ENCODE data around the gene NEUROD2. TPM values are rescaled to one million over a fixed set of nuclear protein-coding genes. Genes with fewer than 3 reads are reported as not detected.

Gene NEUROD2
- polyA plus RNA-seq, 3 donors from 2014 or later: not detected

GRCh38 chr17:39581759-39582085 is 26.0 kb downstream of the NEUROD2 start:
- Mint-ChIP-seq H3K9me3 (no peaks in the 10 kb centered on the region), H3K36me3 (peaks cover 0 to 5% (median 4%) of the 10 kb centered on the region in 3 donors), H3K4me3 (no peak overlapping the region), H3K4me1 (no peaks in the 10 kb centered on the region), H3K27me3 (ENCODE audit: low read depth in 3 of 3) (peaks cover 3 to 4% (median 3%) of the 10 kb centered on the region in 3 donors), H3K27ac (no peak overlapping the region)
- no peak for DNase-seq

DNA sequence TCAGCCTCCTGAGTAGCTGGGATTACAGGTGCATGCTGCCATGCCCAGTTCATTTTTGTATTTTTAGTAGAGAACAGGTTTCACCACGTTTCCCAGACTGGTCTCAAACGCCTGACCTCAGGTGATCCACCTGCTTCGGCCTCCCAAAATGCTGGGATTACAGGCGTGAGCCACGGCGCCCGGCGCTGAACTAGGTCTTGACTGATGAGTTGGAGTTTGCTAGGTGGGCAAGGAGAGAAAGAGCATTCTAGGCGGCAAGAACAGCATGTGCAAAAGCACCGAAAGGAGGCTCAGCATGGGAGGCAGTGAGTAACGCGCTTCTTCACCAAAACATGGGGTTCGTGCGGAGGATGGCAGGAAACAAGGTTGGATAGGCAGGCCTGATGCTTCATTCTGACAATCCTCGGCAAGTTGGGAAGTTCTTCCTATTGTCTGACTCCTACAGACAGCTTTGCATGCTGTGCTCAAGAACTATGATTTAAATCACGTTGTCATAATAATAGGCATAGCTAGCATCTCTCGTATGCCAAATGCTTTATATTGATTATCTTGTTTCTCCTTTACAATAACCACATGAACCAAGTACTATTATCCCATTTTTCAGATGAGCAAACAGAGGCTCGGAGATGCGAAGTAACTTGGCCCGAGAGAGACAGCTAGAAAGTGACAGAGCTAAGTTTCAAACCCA is 26.5 kb downstream of the NEUROD2 start:
- no peaks in the 10 kb centered on the region for H3K9me3 Mint-ChIP-seq
- no peaks in the 10 kb centered on the region for H3K4me1 Mint-ChIP-seq
- peaks cover 3 to 4% (median 3%) of the 10 kb centered on the region in 3 donors for H3K27me3 Mint-ChIP-seq (ENCODE audit: low read depth in 3 of 3)
- no peak overlapping the region for H3K4me3 Mint-ChIP-seq
- no peak for DNase-seq
- H3K36me3 Mint-ChIP-seq: peaks cover 0 to 5% (median 4%) of the 10 kb centered on the region in 3 donors
- no peak overlapping the region for H3K27ac Mint-ChIP-seq

- Mint-ChIP-seq H3K27ac (no peak overlapping the region), H3K4me3 (no peak overlapping the region), H3K9me3 (no peaks in the 10 kb centered on the region), H3K4me1 (no peaks in the 10 kb centered on the region), H3K27me3 (ENCODE audit: low read depth in 3 of 3) (peaks cover 3 to 5% (median 4%) of the 10 kb centered on the region in 3 donors), H3K36me3 (peaks cover 0 to 5% (median 4%) of the 10 kb centered on the region in 3 donors)
- DNase-seq: no peak
Observed at GRCh38 chr17:39580082-39580468, 27.6 kb downstream of the NEUROD2 start.

GRCh38 chr17:39579318-39580081 is 28.2 kb downstream of the NEUROD2 start:
- Mint-ChIP-seq H3K4me3 (no peak overlapping the region), H3K36me3 (peaks cover 0 to 5% (median 4%) of the 10 kb centered on the region in 3 donors), H3K27me3 (ENCODE audit: low read depth in 3 of 3) (peaks cover 3 to 8% (median 7%) of the 10 kb centered on the region in 3 donors), H3K27ac (no peak overlapping the region), H3K9me3 (no peaks in the 10 kb centered on the region), H3K4me1 (no peaks in the 10 kb centered on the region)
- no peak for DNase-seq

DNA sequence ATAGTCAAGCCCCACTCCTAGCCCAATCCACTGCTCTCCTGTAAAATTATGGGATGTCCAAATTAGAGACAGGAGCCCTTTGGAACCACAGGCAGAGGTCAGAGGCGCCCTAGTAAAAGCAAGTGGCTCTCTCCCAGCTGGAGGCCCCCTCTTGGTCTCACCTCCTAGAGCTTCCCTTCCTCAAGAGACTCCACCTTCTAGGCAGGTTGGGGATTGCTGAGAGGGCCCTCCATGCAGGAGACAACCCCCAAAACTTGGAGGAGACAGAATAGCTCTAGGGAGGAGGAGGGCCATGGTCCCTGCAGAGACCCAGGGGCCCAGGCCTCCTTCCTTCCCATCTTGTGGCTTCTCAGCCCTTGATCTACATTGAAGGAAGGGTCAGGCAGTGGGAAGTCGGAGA is 29.4 kb downstream of the NEUROD2 start:
- Mint-ChIP-seq H3K4me3 (no peak overlapping the region), H3K4me1 (peaks cover 5 to 6% of the 10 kb centered on the region in 2 donors), H3K9me3 (no peaks in the 10 kb centered on the region), H3K36me3 (peaks cover 0 to 5% (median 4%) of the 10 kb centered on the region in 3 donors), H3K27ac (no peak overlapping the region), H3K27me3 (ENCODE audit: low read depth in 3 of 3) (peaks cover 3 to 10% (median 5%) of the 10 kb centered on the region in 3 donors)
- no peak for DNase-seq

DNA sequence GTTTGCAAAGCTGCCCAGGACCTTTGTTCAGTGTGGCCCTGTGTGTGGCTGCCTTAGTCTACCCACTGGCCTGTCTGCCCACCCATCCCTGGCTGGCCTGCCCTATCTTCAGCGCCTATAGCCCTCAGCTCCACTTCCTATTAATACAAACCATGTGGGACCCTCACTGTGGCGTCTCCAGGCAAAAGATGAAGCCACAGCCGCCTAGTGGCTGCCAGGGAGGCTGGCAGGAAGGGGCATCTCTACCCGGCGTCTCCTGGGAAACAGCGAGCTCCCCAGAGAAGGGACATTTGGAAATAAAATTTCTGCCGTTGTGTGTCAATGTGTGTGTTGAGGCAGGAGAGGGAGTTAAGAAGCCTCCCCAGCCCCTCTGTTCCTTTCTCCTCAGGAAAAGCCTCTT is 31.5 kb downstream of the NEUROD2 start:
- Mint-ChIP-seq H3K9me3 (peaks cover 0 to 6% (median 1%) of the 10 kb centered on the region in 6 donors), H3K4me1 (peaks cover 6 to 8% of the 10 kb centered on the region in 2 donors), H3K27ac (no peak overlapping the region), H3K27me3 (ENCODE audit: low read depth in 3 of 3) (peaks cover 5 to 7% (median 5%) of the 10 kb centered on the region in 3 donors), H3K4me3 (no peak overlapping the region), H3K36me3 (peaks cover 6 to 11% (median 6%) of the 10 kb centered on the region in 3 donors)
- no peak for DNase-seq

- Mint-ChIP-seq H3K36me3 (peaks cover 21 to 22% (median 21%) of the 10 kb centered on the region in 3 donors), H3K9me3 (peaks cover 0 to 9% (median 1%) of the 10 kb centered on the region in 6 donors), H3K4me1 (peaks cover 6 to 8% of the 10 kb centered on the region in 2 donors), H3K27me3 (ENCODE audit: low read depth in 3 of 3) (peaks cover 5 to 8% (median 5%) of the 10 kb centered on the region in 3 donors), H3K4me3 (peak overlapping the region; percentile 86 to 91 (median 88)), H3K27ac (peak overlapping the region in 5 of 6 donors; percentile 57 to 84 (median 82))
- peak; percentile 24 to 31 (median 24) for DNase-seq
Observed at GRCh38 chr17:39573447-39574298, 34.0 kb downstream of the NEUROD2 start.

DNA sequence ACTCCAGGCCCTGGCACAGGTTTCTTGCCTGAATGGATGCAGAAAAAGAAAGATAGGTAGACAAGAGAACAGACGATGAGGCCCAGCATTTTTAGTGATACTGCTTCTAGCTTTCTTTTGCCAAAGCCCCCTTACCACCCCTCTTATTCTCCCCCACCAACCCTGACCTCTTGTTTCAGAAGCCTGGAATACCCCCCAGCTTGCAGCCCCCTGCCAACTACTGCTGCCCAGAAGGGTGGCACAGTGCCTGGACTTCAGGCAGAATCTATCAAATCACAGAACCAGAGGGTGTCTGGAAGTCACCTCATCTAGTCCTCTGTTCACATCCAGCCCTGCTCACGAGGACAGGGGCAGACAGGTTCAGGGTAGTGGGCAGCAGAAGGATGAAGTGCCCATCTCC is 35.6 kb downstream of the NEUROD2 start:
- Mint-ChIP-seq H3K4me3 (peak overlapping the region in 3 of 5 donors; percentile 7 to 18 (median 9)), H3K9me3 (peaks cover 0 to 9% (median 1%) of the 10 kb centered on the region in 6 donors), H3K36me3 (peaks cover 28 to 35% (median 30%) of the 10 kb centered on the region in 3 donors), H3K4me1 (peaks cover 6 to 8% of the 10 kb centered on the region in 2 donors), H3K27ac (no peak overlapping the region), H3K27me3 (ENCODE audit: low read depth in 3 of 3) (peaks cover 2 to 8% (median 5%) of the 10 kb centered on the region in 3 donors)
- no peak for DNase-seq

GRCh38 chr17:39569126-39569525 is 38.6 kb downstream of the NEUROD2 start:
- no peak for DNase-seq
- Mint-ChIP-seq H3K9me3 (peaks cover 0 to 9% (median 1%) of the 10 kb centered on the region in 6 donors), H3K36me3 (peaks cover 35 to 49% (median 40%) of the 10 kb centered on the region in 3 donors), H3K4me3 (no peak overlapping the region), H3K4me1 (peaks cover 5 to 6% of the 10 kb centered on the region in 2 donors), H3K27me3 (ENCODE audit: low read depth in 3 of 3) (peaks cover 0 to 6% (median 2%) of the 10 kb centered on the region in 3 donors), H3K27ac (no peak overlapping the region)

DNA sequence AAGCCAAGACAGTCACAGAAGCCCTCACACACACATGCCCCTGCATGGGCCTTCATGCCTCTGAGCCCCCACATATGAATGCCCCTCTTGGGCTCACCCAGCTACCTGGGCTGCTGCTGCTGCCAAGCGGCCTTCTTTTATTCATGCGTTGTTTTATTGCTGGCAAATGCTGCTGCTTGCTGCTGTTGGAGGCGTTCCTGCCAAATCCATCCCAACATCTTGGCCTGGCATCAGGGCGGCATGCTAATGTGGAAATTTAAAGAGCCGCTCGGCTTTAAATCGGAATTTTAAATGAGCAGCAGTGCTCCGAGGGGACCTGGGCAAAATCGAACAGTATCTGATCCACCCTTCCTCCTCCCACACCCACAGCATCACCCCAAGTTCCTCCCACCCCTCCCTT is 39.0 kb downstream of the NEUROD2 start:
- no peak for DNase-seq
- Mint-ChIP-seq H3K4me1 (peaks cover under 1 to 3% of the 10 kb centered on the region in 2 donors), H3K4me3 (no peak overlapping the region)

GRCh38 chr17:39566094-39566850 is 41.4 kb downstream of the NEUROD2 start:
- H3K27ac Mint-ChIP-seq: peak overlapping the region in 1 of 6 donors; percentile 50
- peaks cover 0 to 3% (median 0%) of the 10 kb centered on the region in 3 donors for H3K27me3 Mint-ChIP-seq (ENCODE audit: low read depth in 3 of 3)
- no peak overlapping the region for H3K4me3 Mint-ChIP-seq
- H3K36me3 Mint-ChIP-seq: peaks cover 34 to 48% (median 38%) of the 10 kb centered on the region in 3 donors
- H3K4me1 Mint-ChIP-seq: peaks cover 0 to 3% of the 10 kb centered on the region in 2 donors
- H3K9me3 Mint-ChIP-seq: peaks cover 0 to 4% (median 0%) of the 10 kb centered on the region in 6 donors
- no peak for DNase-seq

More for the DNA sequence above, 39.0 kb downstream of the NEUROD2 start:
- peaks cover 35 to 49% (median 40%) of the 10 kb centered on the region in 3 donors for H3K36me3 Mint-ChIP-seq
- no peak overlapping the region for H3K27ac Mint-ChIP-seq
- peaks cover 0 to 3% (median 2%) of the 10 kb centered on the region in 3 donors for H3K27me3 Mint-ChIP-seq (ENCODE audit: low read depth in 3 of 3)
- peaks cover 0 to 9% (median 1%) of the 10 kb centered on the region in 6 donors for H3K9me3 Mint-ChIP-seq

DNA sequence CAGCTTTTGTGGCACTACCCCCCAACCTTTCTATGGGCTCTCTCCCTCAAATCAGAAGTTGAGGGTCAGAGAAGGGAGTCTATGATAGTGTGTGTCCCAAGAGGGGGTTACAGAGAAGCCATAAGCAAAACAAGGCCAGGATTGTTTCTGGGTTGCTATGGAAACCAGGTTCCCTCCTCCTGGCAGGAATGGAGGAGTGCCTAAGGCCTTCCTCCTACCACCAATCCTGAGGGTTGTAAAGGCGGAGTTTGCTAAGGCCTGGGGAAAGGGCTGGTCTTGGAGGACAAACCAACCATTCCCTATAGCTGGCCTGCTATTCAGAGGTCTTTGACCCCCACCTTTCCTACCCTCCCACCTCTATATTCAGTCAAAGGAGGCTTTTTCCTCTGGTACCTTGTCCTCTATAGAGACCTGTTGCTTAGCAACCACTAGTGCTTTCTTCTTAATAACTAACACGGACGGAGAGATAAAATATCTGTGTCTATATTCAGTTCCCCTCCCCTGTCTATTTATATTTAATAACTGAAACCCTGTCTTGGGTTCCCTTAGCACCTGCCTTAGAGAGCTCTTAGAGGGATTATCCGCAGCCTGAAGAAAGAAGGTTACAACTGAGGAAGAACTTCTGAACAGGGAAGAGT is 43.4 kb downstream of the NEUROD2 start:
- no peak overlapping the region for H3K27ac Mint-ChIP-seq
- no peak for DNase-seq
- no peak overlapping the region for H3K4me3 Mint-ChIP-seq

More for the DNA sequence above, 43.4 kb downstream of the NEUROD2 start:
- Mint-ChIP-seq H3K4me1 (peaks cover 0 to 3% of the 10 kb centered on the region in 2 donors), H3K36me3 (peaks cover 27 to 43% (median 32%) of the 10 kb centered on the region in 3 donors), H3K9me3 (no peaks in the 10 kb centered on the region), H3K27me3 (ENCODE audit: low read depth in 3 of 3) (peaks cover 0 to 2% (median 0%) of the 10 kb centered on the region in 3 donors)

Measured in immature natural killer cell (primary cell).